MM.1S (cell line): ENCODE data around the gene TMEM176B.

Experiments
- DNase-seq: peaks from one replicate; pipeline ENCODE4 v3.0.0-alpha.2; 2015
- H2AFZ ChIP-seq: fragments of 300-600 bp; sonication (generic); 2 replicates; pipeline ENCODE4 v1.6.0; 2016; ENCODE audit warnings: antibody characterized with exemption, low read length
- H3F3A ChIP-seq: fragments of 300-600 bp; sonication (generic); 2 replicates; pipeline ENCODE4 v1.6.1; 2016; ENCODE audit warnings: mild to moderate bottlenecking, antibody characterized with exemption, low read length, moderate library complexity, mixed read lengths; ENCODE audit not compliant: insufficient read depth
- H3K27ac ChIP-seq: fragments of 300-600 bp; sonication (generic); 2 replicates; pipeline ENCODE4 v1.5.1; 2016; ENCODE audit warnings: mild to moderate bottlenecking, low read length
- H3K27me3 ChIP-seq: fragments of 300-600 bp; sonication (generic); replicated peaks from 2 replicates; pipeline ENCODE4 v1.6.0; 2016; ENCODE audit warnings: low read length; ENCODE audit not compliant: insufficient read depth
- H3K36me3 ChIP-seq: fragments of 300-600 bp; sonication (generic); replicated peaks from 2 replicates; pipeline ENCODE4 v1.6.1; 2016; ENCODE audit warnings: mild to moderate bottlenecking, low read length, mixed read lengths; ENCODE audit not compliant: insufficient read depth
- H3K4me1 ChIP-seq: fragments of 300-600 bp; sonication (generic); 2 replicates; pipeline ENCODE4 v1.6.1; 2016; ENCODE audit warnings: low read length, mixed read lengths
- H3K4me2 ChIP-seq: fragments of 300-600 bp; sonication (generic); 2 replicates; pipeline ENCODE4 v1.6.0; 2016; ENCODE audit warnings: low read depth, low read length
- H3K4me3 ChIP-seq: fragments of 300-600 bp; sonication (generic); 2 replicates; pipeline ENCODE4 v1.5.1; 2016; ENCODE audit warnings: low read length, mixed read lengths
- H3K79me2 ChIP-seq: fragments of 300-600 bp; sonication (generic); 2 replicates; pipeline ENCODE4 v1.6.1; 2016; ENCODE audit warnings: mixed run types, low read length, mixed read lengths
- H3K9ac ChIP-seq: fragments of 300-600 bp; sonication (generic); 2 replicates; pipeline ENCODE4 v1.6.1; 2016; ENCODE audit warnings: low read length, mixed read lengths
- H3K9me2 ChIP-seq: fragments of 300-600 bp; sonication (generic); replicated peaks from 2 replicates; pipeline ENCODE4 v1.6.1; 2016; ENCODE audit warnings: mild to moderate bottlenecking, low read length, mixed read lengths; ENCODE audit not compliant: insufficient read depth
- H3K9me3 ChIP-seq: fragments of 300-600 bp; sonication (generic); replicated peaks from 2 replicates; pipeline ENCODE4 v1.6.1; 2016; ENCODE audit warnings: mild to moderate bottlenecking, low read length, mixed read lengths; ENCODE audit not compliant: insufficient read depth
- H4K20me1 ChIP-seq: fragments of 300-600 bp; sonication (generic); 2 replicates; pipeline ENCODE4 v1.6.1; 2016; ENCODE audit warnings: mild to moderate bottlenecking, low read length, moderate library complexity, mixed read lengths; ENCODE audit not compliant: insufficient read depth
- CTCF ChIP-seq: fragments of 300-600 bp; sonication (generic); IDR thresholded peaks from 2 replicates; pipeline ENCODE4 v1.5.1; 2016; ENCODE audit warnings: antibody characterized with exemption, low read length, mixed read lengths
- EZH2 ChIP-seq: fragments of 300-600 bp; sonication (generic); optimal IDR thresholded peaks from 2 replicates; pipeline ENCODE3; 2017; ENCODE audit warnings: low read depth, mild to moderate bottlenecking, antibody characterized with exemption, low read length, mixed read lengths
- EZH2phosphoT487 ChIP-seq: fragments of 300-600 bp; sonication (generic); IDR thresholded peaks from 2 replicates; pipeline ENCODE4 v1.6.1; 2018; ENCODE audit warnings: antibody characterized with exemption, low read length

The TMEM176B gene

DNA sequence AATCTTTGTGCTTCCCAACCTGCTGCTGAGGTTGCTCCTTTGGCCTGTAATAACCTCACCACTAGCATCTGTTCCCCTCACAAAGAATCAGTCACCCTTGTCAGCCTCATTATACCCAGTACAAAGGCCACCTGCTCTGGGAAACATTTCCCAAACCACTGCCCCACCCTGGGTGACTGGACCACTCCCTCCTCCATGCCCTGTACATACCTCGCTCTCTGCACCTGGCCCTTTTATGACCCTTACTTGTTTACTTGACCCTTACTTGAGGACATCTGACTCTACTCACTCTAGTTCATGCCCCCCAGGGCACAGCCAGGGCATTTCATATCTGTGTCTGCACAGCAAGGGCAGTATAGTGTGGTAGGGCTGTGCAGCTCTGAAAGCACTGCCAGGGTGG is 30.8 kb upstream of the TMEM176B start:
- Histone ChIP-seq H3K9ac (no peak overlapping the region), H4K20me1 (no peaks in the 10 kb centered on the region), H3K36me3 (no peaks in the 10 kb centered on the region), H3K79me2 (no peaks in the 10 kb centered on the region), H3K27ac (no peak overlapping the region), H3F3A (no peaks in the 10 kb centered on the region), H3K9me3 (no peaks in the 10 kb centered on the region), H3K9me2 (no peaks in the 10 kb centered on the region), H3K4me1 (no peaks in the 10 kb centered on the region), H3K27me3 (no peaks in the 10 kb centered on the region), H2AFZ (no peak overlapping the region), H3K4me2 (no peak overlapping the region), H3K4me3 (no peak overlapping the region)
- TF ChIP-seq EZH2phosphoT487 (no peak), EZH2 (no peak), CTCF (no peak)
- no peak for DNase-seq

DNA sequence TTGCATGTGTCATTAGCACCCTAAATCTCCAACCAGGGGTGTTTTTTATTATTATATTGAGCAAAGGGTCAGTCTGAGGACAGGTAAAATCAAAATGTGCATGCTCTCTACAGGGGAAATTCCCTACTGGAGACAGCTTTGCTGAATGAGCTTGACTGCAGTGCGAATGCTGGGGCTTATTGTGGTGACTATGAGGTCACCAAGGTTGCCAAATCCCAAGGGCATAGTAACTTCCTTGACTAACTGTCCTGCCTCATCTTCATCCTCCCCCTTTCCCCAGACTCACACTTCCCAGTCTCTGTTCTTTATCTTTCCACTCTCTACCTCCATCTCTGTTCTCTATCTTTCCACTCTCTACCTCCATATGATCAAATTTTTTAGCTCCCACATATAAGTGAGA is 29.3 kb upstream of the TMEM176B start:
- no peaks in the 10 kb centered on the region for H3K9me2 ChIP-seq
- H3K79me2 ChIP-seq = no peaks in the 10 kb centered on the region
- no peaks in the 10 kb centered on the region for H3K4me1 ChIP-seq
- H3K9me3 ChIP-seq = no peaks in the 10 kb centered on the region
- no peaks in the 10 kb centered on the region for H3K27me3 ChIP-seq
- no peak overlapping the region for H2AFZ ChIP-seq
- H3K4me3 ChIP-seq = no peak overlapping the region
- H3K4me2 ChIP-seq = no peak overlapping the region
- H3K9ac ChIP-seq = no peak overlapping the region
- H4K20me1 ChIP-seq = no peaks in the 10 kb centered on the region
- H3K36me3 ChIP-seq = no peaks in the 10 kb centered on the region
- no peak overlapping the region for H3K27ac ChIP-seq
- no peaks in the 10 kb centered on the region for H3F3A ChIP-seq
- no peak for DNase-seq
- TF ChIP-seq CTCF = no peak
- TF ChIP-seq EZH2phosphoT487 = no peak
- TF ChIP-seq EZH2 = no peak

- Histone ChIP-seq H3K36me3 (no peaks in the 10 kb centered on the region), H3K9ac (no peak overlapping the region), H3K9me3 (no peaks in the 10 kb centered on the region), H3K9me2 (no peaks in the 10 kb centered on the region), H4K20me1 (no peaks in the 10 kb centered on the region), H3F3A (no peaks in the 10 kb centered on the region), H3K4me2 (no peak overlapping the region), H3K4me3 (no peak overlapping the region), H3K4me1 (no peaks in the 10 kb centered on the region), H3K27ac (no peak overlapping the region), H2AFZ (no peak overlapping the region), H3K27me3 (no peaks in the 10 kb centered on the region), H3K79me2 (no peaks in the 10 kb centered on the region)
- no peak for DNase-seq
- no peak for TF ChIP-seq EZH2phosphoT487
- no peak for TF ChIP-seq CTCF
- TF ChIP-seq EZH2 = no peak
These were observed 28.2 kb upstream of the TMEM176B start for GRCh38 chr7:150828384-150828783.
